IMR-90 (cell line): Measurements from ENCODE around the gene DVL1.

Source experiments
- CHD1 ChIP-seq: IDR thresholded peaks from 2 replicates; pipeline ENCODE4 v1.6.1; 2012; ENCODE audit warnings: low read depth, low read length, improper control_type of control experiment
- CTCF ChIP-seq: conservative IDR thresholded peaks from 2 replicates; pipeline ENCODE4 v1.5.1; 2012; ENCODE audit warnings: mild to moderate bottlenecking, low read depth, low read length, improper control_type of control experiment
- FOS ChIP-seq: fragments of 150-350 bp; IDR thresholded peaks from 2 replicates; pipeline ENCODE4 v1.6.1; 2016; ENCODE audit warnings: low read depth, low read length
- MAFK ChIP-seq: IDR thresholded peaks from 2 replicates; pipeline ENCODE4 v1.6.1; 2012; ENCODE audit warnings: low read depth, low read length, improper control_type of control experiment
- MXI1 ChIP-seq: IDR thresholded peaks from 2 replicates; pipeline ENCODE4 v1.6.1; 2012; ENCODE audit warnings: low read depth, mild to moderate bottlenecking, low read length, moderate library complexity, borderline replicate concordance
- POLR2A ChIP-seq: IDR thresholded peaks from 2 replicates; pipeline ENCODE4 v1.6.1; 2012; ENCODE audit warnings: mild to moderate bottlenecking, low read depth, low read length
- RAD21 ChIP-seq: IDR thresholded peaks from 2 replicates; pipeline ENCODE4 v1.6.1; 2012; ENCODE audit warnings: low read length, improper control_type of control experiment
- RCOR1 ChIP-seq: IDR thresholded peaks from 2 replicates; pipeline ENCODE4 v1.6.1; 2012; ENCODE audit warnings: mild to moderate bottlenecking, low read length, improper control_type of control experiment; ENCODE audit not compliant: insufficient replicate concordance
- RFX5 ChIP-seq: IDR thresholded peaks from 2 replicates; pipeline ENCODE4 v1.8.0; 2012; ENCODE audit warnings: low read depth, mild to moderate bottlenecking, low read length, moderate library complexity

GRCh38 chr1:1337793-1338147, 11.4 kb downstream of the DVL1 start:
- TF ChIP-seq CTCF (no peak), POLR2A (no peak), RFX5 (no peak), RAD21 (no peak), CHD1 (no peak), MXI1 (no peak), FOS (no peak), MAFK (no peak), RCOR1 (no peak)
